GM12874 (cell line): ENCODE results near the gene WNK4.

Experiments
- TF ChIP-seq, protein P1 (sequence below): IDR thresholded peaks from 2 replicates; pipeline ENCODE4 v1.5.1; 2011; ENCODE audit warnings: low read depth, mild to moderate bottlenecking, control low read depth, low read length, moderate library complexity; ENCODE audit not compliant: insufficient read depth

WNK4 gene

DNA sequence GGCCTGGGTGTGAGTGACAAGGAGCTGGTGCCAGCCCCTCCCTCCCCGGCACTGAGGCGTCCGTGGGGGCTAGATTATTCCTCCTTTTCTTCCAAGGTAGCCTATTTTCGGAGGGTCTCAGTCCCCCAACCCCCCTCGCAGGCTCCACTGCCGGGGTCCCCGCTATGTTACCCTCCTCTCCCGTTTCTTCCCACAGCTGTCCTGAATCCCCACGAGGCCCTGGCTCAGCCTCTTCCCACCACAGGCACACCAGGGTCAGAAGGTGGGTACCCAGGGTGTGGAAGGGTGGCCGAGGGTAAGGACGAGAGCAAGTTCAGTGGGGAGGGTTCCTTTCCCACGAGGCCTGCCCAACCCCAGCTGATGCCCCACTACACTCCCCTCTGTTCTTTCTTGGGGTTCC is 18.8 kb upstream of the WNK4 start:
- TF ChIP-seq, protein P1, sequence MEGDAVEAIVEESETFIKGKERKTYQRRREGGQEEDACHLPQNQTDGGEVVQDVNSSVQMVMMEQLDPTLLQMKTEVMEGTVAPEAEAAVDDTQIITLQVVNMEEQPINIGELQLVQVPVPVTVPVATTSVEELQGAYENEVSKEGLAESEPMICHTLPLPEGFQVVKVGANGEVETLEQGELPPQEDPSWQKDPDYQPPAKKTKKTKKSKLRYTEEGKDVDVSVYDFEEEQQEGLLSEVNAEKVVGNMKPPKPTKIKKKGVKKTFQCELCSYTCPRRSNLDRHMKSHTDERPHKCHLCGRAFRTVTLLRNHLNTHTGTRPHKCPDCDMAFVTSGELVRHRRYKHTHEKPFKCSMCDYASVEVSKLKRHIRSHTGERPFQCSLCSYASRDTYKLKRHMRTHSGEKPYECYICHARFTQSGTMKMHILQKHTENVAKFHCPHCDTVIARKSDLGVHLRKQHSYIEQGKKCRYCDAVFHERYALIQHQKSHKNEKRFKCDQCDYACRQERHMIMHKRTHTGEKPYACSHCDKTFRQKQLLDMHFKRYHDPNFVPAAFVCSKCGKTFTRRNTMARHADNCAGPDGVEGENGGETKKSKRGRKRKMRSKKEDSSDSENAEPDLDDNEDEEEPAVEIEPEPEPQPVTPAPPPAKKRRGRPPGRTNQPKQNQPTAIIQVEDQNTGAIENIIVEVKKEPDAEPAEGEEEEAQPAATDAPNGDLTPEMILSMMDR = no peak

GRCh38 chr17:42766124-42766523 is 14.3 kb upstream of the WNK4 start:
- TF ChIP-seq, protein P1 = no peak

- TF ChIP-seq, protein P1 = no peak
These were observed 12.9 kb upstream of the WNK4 start for GRCh38 chr17:42767512-42767911.

GRCh38 chr17:42772945-42773289 is 7.5 kb upstream of the WNK4 start:
- TF ChIP-seq, protein P1 = no peak

DNA sequence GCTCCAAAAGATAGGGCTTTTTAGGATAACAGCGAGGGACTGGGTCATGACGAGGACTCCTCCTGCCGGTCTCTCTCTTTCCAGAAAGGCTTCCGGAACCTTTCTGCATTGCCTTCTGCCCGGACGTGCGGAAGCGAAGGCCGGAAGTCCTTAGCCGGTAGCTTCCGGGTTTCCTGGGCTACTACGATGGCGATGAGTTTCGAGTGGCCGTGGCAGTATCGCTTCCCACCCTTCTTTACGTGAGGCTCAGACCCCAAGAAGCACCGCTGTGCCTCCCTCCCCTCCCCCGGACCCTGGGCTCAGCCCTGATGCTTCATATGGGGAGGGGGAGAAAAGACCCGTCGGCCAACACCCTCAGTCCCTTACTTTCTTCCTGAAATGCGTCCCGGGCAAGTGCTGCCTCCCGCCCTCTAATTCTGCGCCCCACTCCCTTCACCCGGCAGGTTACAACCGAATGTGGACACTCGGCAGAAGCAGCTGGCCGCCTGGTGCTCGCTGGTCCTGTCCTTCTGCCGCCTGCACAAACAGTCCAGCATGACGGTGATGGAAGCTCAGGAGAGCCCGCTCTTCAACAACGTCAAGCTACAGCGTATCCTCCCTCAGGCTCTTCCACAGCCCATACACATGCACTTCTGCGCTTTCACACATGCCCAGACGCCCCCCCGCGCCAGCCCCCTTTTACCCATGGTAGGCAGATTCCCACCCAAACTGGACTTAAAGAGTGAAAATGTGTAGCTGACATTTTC is 6.9 kb upstream of the WNK4 start, which contains the start of gene VPS25:
Gene VPS25 (plus strand): TSS at position 160 of the 746 bp plus-strand sequence. CDS start 27 bp downstream, at position 187.
- TF ChIP-seq, protein P1 = no peak

DNA sequence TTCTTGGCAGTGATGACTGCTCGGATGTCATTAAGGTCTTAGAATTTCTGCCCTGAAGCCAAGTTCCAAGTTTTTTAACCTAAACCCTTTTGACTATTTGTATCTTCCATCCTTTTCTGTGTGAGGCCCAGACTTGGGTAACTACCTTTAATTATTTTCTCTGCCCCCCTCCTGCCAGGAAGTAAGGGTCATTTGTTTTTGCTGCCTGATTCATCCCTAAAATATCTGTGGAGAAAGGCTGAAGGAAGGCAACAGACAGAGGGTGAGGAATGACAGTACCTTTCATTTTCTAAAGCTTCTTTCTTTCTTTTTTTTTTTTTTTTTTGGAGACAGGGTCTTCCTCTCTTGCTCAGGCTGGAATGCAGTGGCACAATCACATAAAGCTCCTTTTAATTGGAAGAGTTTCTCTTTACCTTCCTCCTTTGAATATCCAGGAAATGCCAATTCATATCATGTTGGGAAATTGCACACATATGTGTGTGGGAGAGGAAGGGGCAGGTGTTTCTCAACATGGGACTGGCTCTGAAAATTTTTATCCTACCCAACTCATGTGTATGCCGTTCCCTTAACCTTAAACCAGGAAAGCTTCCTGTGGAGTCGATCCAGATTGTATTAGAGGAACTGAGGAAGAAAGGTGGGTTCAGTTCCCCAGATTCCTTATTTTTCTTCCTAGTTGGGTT is 6.2 kb upstream of the WNK4 start:
- TF ChIP-seq, protein P1 = no peak

- TF ChIP-seq, protein P1 = no peak
These were observed 4.8 kb upstream of the WNK4 start for GRCh38 chr17:42775534-42776098.
